Measurements from ENCODE around the gene CBR4. TPM values are rescaled to one million over a fixed set of nuclear protein-coding genes. Genes with fewer than 3 reads are reported as not detected.
"Not testable (repeated sequence)": the region's sequence is repeated elsewhere in the genome, so short reads cannot be mapped to it uniquely, and the experiment has no call there.

The CBR4 gene
- total RNA-seq, 1 experiment from 2014 or later, result 16.7 TPM

- peak; percentile 69 for DNase-seq (ENCODE audit: low read depth, low spot score)
- in situ Hi-C loops (cut with HindIII; ENCODE audit: low pct_unique_long_range_greater_than_20kb, low sequenced_read_pairs), result no loop called here
Measured at GRCh38 chr4:169009286-169010124, 550 bp downstream of the CBR4 start.

GRCh38 chr4:169005453-169006099 is 4.5 kb downstream of the CBR4 start:
- in situ Hi-C loops (cut with HindIII; ENCODE audit: low pct_unique_long_range_greater_than_20kb, low sequenced_read_pairs), result no loop called here
- no peak for DNase-seq (ENCODE audit: low read depth, low spot score)

- in situ Hi-C loops (cut with HindIII; ENCODE audit: low pct_unique_long_range_greater_than_20kb, low sequenced_read_pairs), result no loop called here
- no peak for DNase-seq (ENCODE audit: low read depth, low spot score)
Measured at GRCh38 chr4:169000315-169000714, 9.7 kb downstream of the CBR4 start.

- peak; percentile 35 for DNase-seq (ENCODE audit: low read depth, low spot score)
- in situ Hi-C loops (cut with HindIII; ENCODE audit: low pct_unique_long_range_greater_than_20kb, low sequenced_read_pairs), result no loop called here
Measured at GRCh38 chr4:168999809-169000208, 10.2 kb downstream of the CBR4 start.

GRCh38 chr4:168998596-168998995 is 11.5 kb downstream of the CBR4 start:
- peak; percentile 80 for DNase-seq (ENCODE audit: low read depth, low spot score)
- in situ Hi-C loops (cut with HindIII; ENCODE audit: low pct_unique_long_range_greater_than_20kb, low sequenced_read_pairs), result no loop called here

GRCh38 chr4:168995537-168996295 is 14.3 kb downstream of the CBR4 start:
- DNase-seq (ENCODE audit: low read depth, low spot score), result peak; percentile 68
- in situ Hi-C loops (cut with HindIII; ENCODE audit: low pct_unique_long_range_greater_than_20kb, low sequenced_read_pairs), result no loop called here

GRCh38 chr4:168994958-168995357 is 15.1 kb downstream of the CBR4 start:
- DNase-seq (ENCODE audit: low read depth, low spot score), result no peak
- in situ Hi-C loops (cut with HindIII; ENCODE audit: low pct_unique_long_range_greater_than_20kb, low sequenced_read_pairs), result no loop called here

- DNase-seq (ENCODE audit: low read depth, low spot score), result peak; percentile 83
- in situ Hi-C loops (cut with HindIII; ENCODE audit: low pct_unique_long_range_greater_than_20kb, low sequenced_read_pairs), result no loop called here
Measured at GRCh38 chr4:168993714-168994510, 16.1 kb downstream of the CBR4 start.

GRCh38 chr4:168992952-168993482 is 17.0 kb downstream of the CBR4 start:
- DNase-seq (ENCODE audit: low read depth, low spot score); in situ Hi-C loops (cut with HindIII; ENCODE audit: low pct_unique_long_range_greater_than_20kb, low sequenced_read_pairs): not testable (repeated sequence)

GRCh38 chr4:168981942-168982341 is 28.1 kb downstream of the CBR4 start:
- in situ Hi-C loops (cut with HindIII; ENCODE audit: low pct_unique_long_range_greater_than_20kb, low sequenced_read_pairs), result no loop called here
- no peak for DNase-seq (ENCODE audit: low read depth, low spot score)

- in situ Hi-C loops (cut with HindIII; ENCODE audit: low pct_unique_long_range_greater_than_20kb, low sequenced_read_pairs), result no loop called here
- no peak for DNase-seq (ENCODE audit: low read depth, low spot score)
Measured at GRCh38 chr4:168981460-168981859, 28.6 kb downstream of the CBR4 start.

GRCh38 chr4:168979338-168979737 is 30.7 kb downstream of the CBR4 start:
- in situ Hi-C loops (cut with HindIII; ENCODE audit: low pct_unique_long_range_greater_than_20kb, low sequenced_read_pairs), result no loop called here
- no peak for DNase-seq (ENCODE audit: low read depth, low spot score)

- in situ Hi-C loops (cut with HindIII; ENCODE audit: low pct_unique_long_range_greater_than_20kb, low sequenced_read_pairs), result no loop called here
Measured at GRCh38 chr4:168978001-168978700, 31.9 kb downstream of the CBR4 start.

GRCh38 chr4:168972596-168972995 is 37.5 kb downstream of the CBR4 start:
- in situ Hi-C loops (cut with HindIII; ENCODE audit: low pct_unique_long_range_greater_than_20kb, low sequenced_read_pairs), result no loop called here
- DNase-seq (ENCODE audit: low read depth, low spot score), result no peak

More at GRCh38 chr4:168978001-168978700, 31.9 kb downstream of the CBR4 start:
- DNase-seq (ENCODE audit: low read depth, low spot score), result no peak

GRCh38 chr4:168960716-168961115 is 49.3 kb downstream of the CBR4 start:
- in situ Hi-C loops (cut with HindIII; ENCODE audit: low pct_unique_long_range_greater_than_20kb, low sequenced_read_pairs), result no loop called here
- no peak for DNase-seq (ENCODE audit: low read depth, low spot score)

GRCh38 chr4:168955674-168956073 is 54.4 kb downstream of the CBR4 start:
- no peak for DNase-seq (ENCODE audit: low read depth, low spot score)

GRCh38 chr4:168952821-168953246 is 57.2 kb downstream of the CBR4 start:
- DNase-seq (ENCODE audit: low read depth, low spot score); in situ Hi-C loops (cut with HindIII; ENCODE audit: low pct_unique_long_range_greater_than_20kb, low sequenced_read_pairs): not testable (repeated sequence)

More at GRCh38 chr4:168955674-168956073, 54.4 kb downstream of the CBR4 start:
- in situ Hi-C loops (cut with HindIII; ENCODE audit: low pct_unique_long_range_greater_than_20kb, low sequenced_read_pairs), result no loop called here

All from SK-MEL-5 (cell line).